Measurements from ENCODE around the gene ANGPTL4. TPM values are rescaled to one million over a fixed set of nuclear protein-coding genes. Genes with fewer than 3 reads are reported as not detected.

ANGPTL4 gene
- total and polyA plus RNA-seq, 2 of the 13 experiments (the other 11 are each of a cell fraction or from before 2014, with no cell fraction given) = 0.80 to 21.7 TPM

GRCh38 chr19:8399681-8400188 lies 35.8 kb downstream of the ANGPTL4 start:
- H3K79me2 ChIP-seq (ENCODE audit: insufficient read depth, low read length) = peaks cover 28% of the 10 kb centered on the region
- H3K4me1 ChIP-seq (ENCODE audit: insufficient read depth, low read length) = peaks cover 36% of the 10 kb centered on the region
- no peak overlapping the region for H3K9ac ChIP-seq (ENCODE audit: insufficient read depth, low read depth, low read length)
- H3K36me3 ChIP-seq (replicated peaks in 1 of 2; ENCODE audit: control insufficient read depth in 1 of 2, insufficient read depth in 2 of 2, low read length in 2 of 2) = peaks cover 7 to 20% of the 10 kb centered on the region in 2 experiments; a peak in 4 of 5 replicates
- no peaks in the 10 kb centered on the region for H3K9me3 ChIP-seq (ENCODE audit: low read length)
- no peak for ATAC-seq
- no peaks in the 10 kb centered on the region for H3K27me3 ChIP-seq (ENCODE audit: control insufficient read depth in 1 of 2, insufficient read depth in 2 of 2, low read length in 2 of 2)
- FAIRE-seq = no peak
- H3K27ac ChIP-seq (ENCODE audit: extremely low read length, insufficient read depth, low read length) = no peak overlapping the region
- no peak overlapping the region for H3K4me2 ChIP-seq (ENCODE audit: low read depth, low read length)
- no TSS peak for BruUV-seq (replicated peaks)
- H2AFZ ChIP-seq (ENCODE audit: low read length) = no peak overlapping the region
- no peak overlapping the region for H3K4me3 ChIP-seq (replicated peaks in 1 of 3; ENCODE audit: insufficient read depth in 1 of 3, low read depth in 2 of 3, low read length in 3 of 3)
- intact Hi-C loops (cut with micrococcal nuclease; ENCODE audit: unreplicated experiment) = no loop called here
- POLR2A ChIA-PET = no interaction called here
- DNase-seq (ENCODE audit: low spot score) = no peak
- CTCF ChIA-PET (ENCODE audit: low intra/inter-chr PET ratio, low total read pairs) = no interaction called here
- H4K20me1 ChIP-seq (ENCODE audit: insufficient read depth, low read length) = peaks cover 3% of the 10 kb centered on the region
- 98% methylated on average over 29 of the region's 34 CpGs for WGBS (ENCODE audit: low lambda C conversion rate)
- in situ Hi-C loops (cut with HindIII; ENCODE audit: extremely low pct_ligation_motif_present, low pct_unique_long_range_greater_than_20kb) = loop anchor here (5.0 kb wide), 1 partner anchor 47 kb away; no protein-coding TSS in a partner anchor
- TF ChIP-seq ZNF629 (CRISPR knock-in tag; conservative IDR thresholded peaks at IDR 0.05) (no peak), ZBTB33 (CRISPR knock-in tag; IDR thresholded peaks at IDR 0.05) (0 out of 2 replicates have a peak, but pooled peaks have one; percentile 17), ZBTB38 (CRISPR knock-in tag; IDR thresholded peaks at IDR 0.05) (peak; percentile 43; the same call in 1 of the 2 replicates)

GRCh38 chr19:8401981-8402411 lies 38.0 kb downstream of the ANGPTL4 start:
- no peak for DNase-seq (ENCODE audit: low spot score)
- Histone ChIP-seq H2AFZ (ENCODE audit: low read length) (no peak overlapping the region), H3K27ac (ENCODE audit: extremely low read length, insufficient read depth, low read length) (no peak overlapping the region), H3K4me3 (replicated peaks in 1 of 3; ENCODE audit: insufficient read depth in 1 of 3, low read depth in 2 of 3, low read length in 3 of 3) (no peak overlapping the region), H3K4me2 (ENCODE audit: low read depth, low read length) (no peak overlapping the region), H3K4me1 (ENCODE audit: insufficient read depth, low read length) (peaks cover 21% of the 10 kb centered on the region), H3K79me2 (ENCODE audit: insufficient read depth, low read length) (peaks cover 11% of the 10 kb centered on the region), H4K20me1 (ENCODE audit: insufficient read depth, low read length) (no peaks in the 10 kb centered on the region; the same call in 1 of the 2 replicates), H3K9me3 (ENCODE audit: low read length) (no peaks in the 10 kb centered on the region), H3K9ac (ENCODE audit: insufficient read depth, low read depth, low read length) (no peak overlapping the region), H3K27me3 (ENCODE audit: control insufficient read depth in 1 of 2, insufficient read depth in 2 of 2, low read length in 2 of 2) (no peaks in the 10 kb centered on the region), H3K36me3 (replicated peaks in 1 of 2; ENCODE audit: control insufficient read depth in 1 of 2, insufficient read depth in 2 of 2, low read length in 2 of 2) (peaks cover 9 to 23% of the 10 kb centered on the region in 2 experiments; a peak in 4 of 5 replicates)
- ChIA-PET POLR2A (no interaction called here), CTCF (ENCODE audit: low intra/inter-chr PET ratio, low total read pairs) (no interaction called here)
- FAIRE-seq = no peak
- in situ Hi-C loops (cut with HindIII; ENCODE audit: extremely low pct_ligation_motif_present, low pct_unique_long_range_greater_than_20kb) = no loop called here
- BruUV-seq (replicated peaks) = no TSS peak
- ATAC-seq = no peak
- intact Hi-C loops (cut with micrococcal nuclease; ENCODE audit: unreplicated experiment) = no loop called here
- 98% methylated on average over 20 of the region's 21 CpGs for WGBS (ENCODE audit: low lambda C conversion rate)
- TF ChIP-seq RXRB (CRISPR knock-in tag; IDR thresholded peaks at IDR 0.05; ENCODE audit: borderline replicate concordance) = no peak
- peak; percentile 42 for TF ChIP-seq AGO2 (optimal IDR thresholded peaks at IDR 0.05; ENCODE audit: low read depth, low read length)
- TF ChIP-seq MLX (CRISPR knock-in tag; IDR thresholded peaks at IDR 0.05) = no peak
- TF ChIP-seq MATR3 (CRISPR knock-in tag; IDR thresholded peaks at IDR 0.05) = no peak
- no peak for TF ChIP-seq TARDBP (CRISPR knock-in tag; IDR thresholded peaks at IDR 0.05)
- TF ChIP-seq MTA1 (CRISPR knock-in tag; IDR thresholded peaks at IDR 0.05; ENCODE audit: borderline replicate concordance) = no peak
